ENCODE data around the gene ALOX12.

DNA sequence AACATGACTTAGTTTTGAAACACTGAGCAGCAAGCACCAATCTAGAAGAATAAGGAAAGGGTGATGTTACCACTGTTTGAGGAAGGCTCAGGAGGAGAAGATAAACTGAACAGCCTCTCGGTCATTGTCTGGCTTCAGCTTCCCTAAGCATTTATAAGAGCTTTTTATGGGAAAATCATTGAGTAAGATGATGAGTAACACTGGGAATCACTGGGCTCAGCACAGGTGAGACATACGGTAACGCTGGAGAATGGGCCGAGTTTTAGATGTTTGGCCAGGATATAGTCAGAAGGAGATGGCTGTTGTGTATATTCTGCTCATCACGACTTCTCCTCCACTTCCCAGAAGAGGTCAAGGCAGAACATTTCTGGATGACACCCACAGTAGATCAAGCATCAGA is 42.2 kb upstream of the ALOX12 start:
- TF ChIP-seq EZH2phosphoT487 (IDR thresholded peaks at IDR 0.05; ENCODE audit: insufficient read depth, low read depth), result no peak
- no peak for TF ChIP-seq EZH2 (IDR thresholded peaks at IDR 0.05; ENCODE audit: insufficient read depth, poor library complexity, severe bottlenecking)

Data from GM23248 (cell line).